Astrocyte (in vitro differentiated cells and primary cell): ENCODE data around the gene RPL4.

Experiments used
- EZH2 ChIP-seq: IDR thresholded peaks from 2 replicates; pipeline ENCODE4 v1.6.1; 2012; ENCODE audit warnings: mild to moderate bottlenecking, low read length, inconsistent platforms; ENCODE audit not compliant: insufficient read depth
- TF ChIP-seq, protein P1 (sequence below): IDR thresholded peaks from 2 replicates; pipeline ENCODE4 v1.5.1; 2011; ENCODE audit warnings: low read depth, mild to moderate bottlenecking, inconsistent platforms, low read length, moderate library complexity; ENCODE audit not compliant: insufficient read depth

DNA sequence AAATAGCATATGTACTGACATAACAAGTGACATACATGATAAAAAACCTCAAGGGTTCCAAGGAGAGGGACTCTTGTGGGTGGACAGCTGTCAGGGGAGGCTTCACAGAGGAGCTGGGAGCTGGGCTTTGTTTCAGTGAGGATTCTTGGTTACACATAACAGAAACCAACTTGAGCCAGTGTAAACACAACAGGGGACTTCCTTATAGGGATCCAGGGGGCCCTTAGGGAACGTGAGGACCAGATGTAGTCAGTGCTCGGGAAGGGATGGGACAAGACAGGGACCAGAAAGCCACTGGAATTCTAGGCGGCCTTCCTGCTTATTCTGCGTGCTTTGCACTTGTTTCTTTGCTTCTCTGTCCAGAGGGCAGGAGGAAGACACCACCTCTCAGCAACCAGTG, 42.0 kb downstream of the RPL4 start:
- TF ChIP-seq, protein P1, sequence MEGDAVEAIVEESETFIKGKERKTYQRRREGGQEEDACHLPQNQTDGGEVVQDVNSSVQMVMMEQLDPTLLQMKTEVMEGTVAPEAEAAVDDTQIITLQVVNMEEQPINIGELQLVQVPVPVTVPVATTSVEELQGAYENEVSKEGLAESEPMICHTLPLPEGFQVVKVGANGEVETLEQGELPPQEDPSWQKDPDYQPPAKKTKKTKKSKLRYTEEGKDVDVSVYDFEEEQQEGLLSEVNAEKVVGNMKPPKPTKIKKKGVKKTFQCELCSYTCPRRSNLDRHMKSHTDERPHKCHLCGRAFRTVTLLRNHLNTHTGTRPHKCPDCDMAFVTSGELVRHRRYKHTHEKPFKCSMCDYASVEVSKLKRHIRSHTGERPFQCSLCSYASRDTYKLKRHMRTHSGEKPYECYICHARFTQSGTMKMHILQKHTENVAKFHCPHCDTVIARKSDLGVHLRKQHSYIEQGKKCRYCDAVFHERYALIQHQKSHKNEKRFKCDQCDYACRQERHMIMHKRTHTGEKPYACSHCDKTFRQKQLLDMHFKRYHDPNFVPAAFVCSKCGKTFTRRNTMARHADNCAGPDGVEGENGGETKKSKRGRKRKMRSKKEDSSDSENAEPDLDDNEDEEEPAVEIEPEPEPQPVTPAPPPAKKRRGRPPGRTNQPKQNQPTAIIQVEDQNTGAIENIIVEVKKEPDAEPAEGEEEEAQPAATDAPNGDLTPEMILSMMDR = no peak
- no peak for TF ChIP-seq EZH2
